OCI-LY3 (cell line): ENCODE data around the gene OR52N1.

ENCODE experiments used
- H2AFZ ChIP-seq: fragments of 200-600, 300-600 bp; shearing (Covaris generic); 2 replicates; pipeline ENCODE4 v1.6.0; 2014; ENCODE audit warnings: antibody characterized with exemption, low read depth, low read length
- H3K27ac ChIP-seq: fragments of 200-600, 300-600 bp; sonication (generic); 2 replicates; pipeline ENCODE4 v1.5.1; 2014; ENCODE audit warnings: mild to moderate bottlenecking, low read length, moderate library complexity, mixed read lengths
- H3K27me3 ChIP-seq: fragments of 200-600, 300-600 bp; sonication (generic); 2 replicates; pipeline ENCODE4 v1.6.1; 2014; ENCODE audit warnings: low read depth, low read length, mixed read lengths
- H3K36me3 ChIP-seq: fragments of 200-600, 300-600 bp; sonication (generic); replicated peaks from 2 replicates; pipeline ENCODE3; 2014; ENCODE audit warnings: low read depth, low read length, mixed read lengths
- H3K4me1 ChIP-seq: fragments of 300-600, 200-600 bp; sonication (generic); 2 replicates; pipeline ENCODE4 v1.6.1; 2014; ENCODE audit warnings: low read length, mixed read lengths
- H3K4me2 ChIP-seq: fragments of 200-600, 300-600 bp; sonication (generic); 2 replicates; pipeline ENCODE4 v1.6.1; 2014; ENCODE audit warnings: low read length, mixed read lengths
- H3K4me3 ChIP-seq: fragments of 300-600, 200-600 bp; sonication (generic); 2 replicates; pipeline ENCODE4 v1.5.1; 2014; ENCODE audit warnings: antibody characterized with exemption, mild to moderate bottlenecking, low read length, moderate library complexity
- H3K79me2 ChIP-seq: fragments of 300-600, 200-600 bp; shearing (Covaris generic); 2 replicates; pipeline ENCODE4 v1.6.1; 2014; ENCODE audit warnings: mild to moderate bottlenecking, low read length, mixed read lengths
- H3K9ac ChIP-seq: fragments of 300-600, 200-600 bp; shearing (Covaris generic); 2 replicates; pipeline ENCODE4 v1.6.0; 2014; ENCODE audit warnings: mild to moderate bottlenecking, low read length, moderate library complexity
- H3K9me3 ChIP-seq: fragments of 200-600, 300-600 bp; shearing (Covaris generic); 2 replicates; pipeline ENCODE4 v1.6.1; 2014; ENCODE audit warnings: low read length, mixed read lengths; ENCODE audit not compliant: insufficient read depth
- H4K20me1 ChIP-seq: fragments of 200-600, 300-600 bp; sonication (generic); 2 replicates; pipeline ENCODE4 v1.6.1; 2016; ENCODE audit warnings: low read length, mixed read lengths; ENCODE audit not compliant: insufficient read depth
- EZH2phosphoT487 ChIP-seq: fragments of 200-600 bp; shearing (Covaris generic); IDR thresholded peaks from 2 replicates; pipeline ENCODE4 v1.6.1; 2018; ENCODE audit warnings: antibody characterized with exemption, mixed run types, low read depth
- TF ChIP-seq, protein P1 (sequence below): fragments of 200-600, 300-600 bp; sonication (generic); IDR thresholded peaks from 2 replicates; pipeline ENCODE4 v1.5.1; 2014; ENCODE audit warnings: antibody characterized with exemption, low read length, low read depth

Gene OR52N1

DNA sequence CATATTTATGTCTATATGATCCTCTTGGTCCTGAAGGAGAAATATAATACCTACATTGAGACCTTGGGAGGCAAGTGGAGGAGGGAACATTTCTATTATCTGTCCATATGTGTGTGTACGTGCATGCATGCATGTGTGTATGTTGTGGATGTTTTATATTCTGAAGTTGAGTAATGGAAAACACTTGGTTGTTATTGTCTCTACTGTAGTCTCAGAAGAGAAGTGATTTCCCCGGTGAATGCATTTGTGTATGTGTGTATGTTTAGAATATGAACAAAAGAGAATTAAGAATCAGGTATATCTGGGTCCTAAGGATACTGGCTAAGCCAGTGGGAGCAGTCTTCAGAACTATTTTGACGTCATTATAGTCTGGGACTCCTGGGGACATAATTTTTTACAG is at the start of gene OR52N1:
TSS of gene OR52N1 (minus strand) at position 101 of the 400 bp plus-strand sequence. CDS start 2,449 bp downstream, outside the sequence.
- no peak within 1 kb of the TSS for H3K27ac ChIP-seq

DNA sequence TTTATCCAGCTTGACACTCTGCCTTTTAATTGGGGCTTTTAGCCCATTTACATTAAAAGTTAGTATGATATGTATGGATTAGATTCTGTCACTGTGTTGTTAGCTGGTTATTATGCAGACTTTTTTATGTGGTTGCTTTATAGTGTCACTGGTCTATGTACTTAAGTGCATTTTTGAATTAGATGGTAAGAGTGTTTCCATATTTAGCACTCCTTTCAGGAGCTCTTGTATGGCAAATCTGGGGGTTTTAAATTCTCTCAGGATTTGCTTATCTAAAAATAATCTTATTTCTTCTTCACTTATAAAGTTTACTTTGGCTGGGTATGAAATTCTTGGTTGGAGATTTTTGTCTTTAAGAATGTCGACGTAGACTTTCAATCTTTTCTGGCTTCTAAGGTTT is 46.6 kb upstream of the OR52N1 start:
- no peaks in the 10 kb centered on the region for H3K36me3 ChIP-seq
- H3K4me3 ChIP-seq, result no peak overlapping the region
- H3K27me3 ChIP-seq, result no peaks in the 10 kb centered on the region
- no peak for TF ChIP-seq EZH2phosphoT487
- TF ChIP-seq, protein P1, sequence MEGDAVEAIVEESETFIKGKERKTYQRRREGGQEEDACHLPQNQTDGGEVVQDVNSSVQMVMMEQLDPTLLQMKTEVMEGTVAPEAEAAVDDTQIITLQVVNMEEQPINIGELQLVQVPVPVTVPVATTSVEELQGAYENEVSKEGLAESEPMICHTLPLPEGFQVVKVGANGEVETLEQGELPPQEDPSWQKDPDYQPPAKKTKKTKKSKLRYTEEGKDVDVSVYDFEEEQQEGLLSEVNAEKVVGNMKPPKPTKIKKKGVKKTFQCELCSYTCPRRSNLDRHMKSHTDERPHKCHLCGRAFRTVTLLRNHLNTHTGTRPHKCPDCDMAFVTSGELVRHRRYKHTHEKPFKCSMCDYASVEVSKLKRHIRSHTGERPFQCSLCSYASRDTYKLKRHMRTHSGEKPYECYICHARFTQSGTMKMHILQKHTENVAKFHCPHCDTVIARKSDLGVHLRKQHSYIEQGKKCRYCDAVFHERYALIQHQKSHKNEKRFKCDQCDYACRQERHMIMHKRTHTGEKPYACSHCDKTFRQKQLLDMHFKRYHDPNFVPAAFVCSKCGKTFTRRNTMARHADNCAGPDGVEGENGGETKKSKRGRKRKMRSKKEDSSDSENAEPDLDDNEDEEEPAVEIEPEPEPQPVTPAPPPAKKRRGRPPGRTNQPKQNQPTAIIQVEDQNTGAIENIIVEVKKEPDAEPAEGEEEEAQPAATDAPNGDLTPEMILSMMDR, result no peak
- no peaks in the 10 kb centered on the region for H3K9me3 ChIP-seq
- no peaks in the 10 kb centered on the region for H3K79me2 ChIP-seq
- H3K9ac ChIP-seq, result no peak overlapping the region
- no peak overlapping the region for H3K27ac ChIP-seq
- H3K4me2 ChIP-seq, result no peak overlapping the region
- no peaks in the 10 kb centered on the region for H4K20me1 ChIP-seq
- no peak overlapping the region for H2AFZ ChIP-seq
- no peaks in the 10 kb centered on the region for H3K4me1 ChIP-seq

More for the DNA sequence above, at the start of gene OR52N1:
- no peak for TF ChIP-seq EZH2phosphoT487
- TF ChIP-seq, protein P1, result no peak
- H3K4me1 ChIP-seq, result no peaks in the 10 kb centered on the region
- no peaks in the 10 kb centered on the region for H3K79me2 ChIP-seq
- no peaks in the 10 kb centered on the region for H4K20me1 ChIP-seq
- H3K9me3 ChIP-seq, result no peaks in the 10 kb centered on the region
- no peaks in the 10 kb centered on the region for H3K27me3 ChIP-seq
- no peaks in the 10 kb centered on the region for H3K36me3 ChIP-seq
- H3K9ac ChIP-seq, result no peak within 1 kb of the TSS
- H3K4me2 ChIP-seq, result no peak within 1 kb of the TSS
- H2AFZ ChIP-seq, result no peak within 1 kb of the TSS
- no peak within 1 kb of the TSS for H3K4me3 ChIP-seq

DNA sequence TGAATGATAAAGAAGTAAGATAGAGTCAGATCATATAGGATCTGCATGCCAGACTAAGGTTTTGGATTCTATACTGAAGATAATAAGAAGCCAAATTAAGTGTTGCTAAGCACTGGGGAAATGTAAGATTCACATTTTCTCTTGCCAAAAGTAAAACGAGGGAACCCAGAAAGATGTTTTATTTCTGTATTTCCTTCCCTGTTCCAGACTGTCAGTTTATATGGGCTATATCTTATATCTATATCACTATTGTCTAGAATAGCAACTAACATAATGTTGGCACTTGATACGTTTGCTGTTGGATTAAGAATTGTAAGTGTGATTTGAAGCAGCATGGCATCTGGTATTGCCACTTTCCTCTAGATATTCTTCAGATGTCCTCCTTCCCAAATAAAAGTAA is 42.4 kb upstream of the OR52N1 start:
- no peaks in the 10 kb centered on the region for H3K79me2 ChIP-seq
- no peak overlapping the region for H3K4me3 ChIP-seq
- H3K4me1 ChIP-seq, result no peaks in the 10 kb centered on the region
- no peaks in the 10 kb centered on the region for H4K20me1 ChIP-seq
- no peaks in the 10 kb centered on the region for H3K36me3 ChIP-seq
- H3K27me3 ChIP-seq, result no peaks in the 10 kb centered on the region
- H3K9ac ChIP-seq, result no peak overlapping the region
- no peak overlapping the region for H2AFZ ChIP-seq
- no peak overlapping the region for H3K4me2 ChIP-seq
- TF ChIP-seq EZH2phosphoT487, result no peak
- TF ChIP-seq, protein P1, result no peak
- H3K27ac ChIP-seq, result no peak overlapping the region
- no peaks in the 10 kb centered on the region for H3K9me3 ChIP-seq

DNA sequence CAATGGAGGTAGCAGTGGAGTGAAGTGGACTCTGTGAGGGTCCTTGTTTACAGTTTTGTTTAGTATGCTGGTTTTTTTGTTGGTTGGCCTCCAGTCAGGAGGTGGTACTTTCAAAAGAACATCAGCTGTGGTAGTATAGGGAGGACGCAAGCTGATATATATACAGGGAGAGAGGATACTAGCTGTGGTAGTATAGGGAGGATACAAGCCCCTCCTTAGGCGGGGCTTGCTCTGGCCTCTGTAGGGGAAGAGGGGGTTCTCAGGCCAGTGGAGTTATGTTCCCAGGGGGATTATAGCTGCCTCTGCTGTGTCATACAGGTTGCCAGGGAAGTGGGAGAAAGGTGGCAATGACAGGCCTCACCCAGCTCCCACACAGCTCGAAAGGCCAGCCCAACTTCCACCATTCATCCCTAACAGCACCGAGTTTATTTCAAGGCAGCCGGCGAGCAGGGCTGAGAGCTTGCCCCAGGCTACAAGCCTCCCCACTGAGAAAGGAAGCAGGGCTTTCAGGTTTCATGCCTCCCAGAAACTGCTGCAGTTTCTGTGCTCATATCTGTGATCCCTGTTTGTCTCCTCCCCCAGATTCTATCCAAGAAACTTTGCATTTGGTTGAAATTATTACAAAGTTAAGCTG is 40.2 kb upstream of the OR52N1 start:
- Histone ChIP-seq H2AFZ (no peak overlapping the region), H3K9ac (no peak overlapping the region), H3K27me3 (no peaks in the 10 kb centered on the region), H3K79me2 (no peaks in the 10 kb centered on the region), H3K4me3 (no peak overlapping the region), H3K4me2 (no peak overlapping the region), H3K27ac (no peak overlapping the region), H3K4me1 (no peaks in the 10 kb centered on the region), H4K20me1 (no peaks in the 10 kb centered on the region), H3K36me3 (no peaks in the 10 kb centered on the region), H3K9me3 (no peaks in the 10 kb centered on the region)
- no peak for TF ChIP-seq EZH2phosphoT487
- TF ChIP-seq, protein P1, result no peak
